ENCODE data around the gene MTA1.

MTA1 gene

GRCh38 chr14:105449276-105450122 lies 29.9 kb downstream of the MTA1 start:
- Histone ChIP-seq H3K4me1 (ENCODE audit: control insufficient read depth, insufficient read depth, low read length) (no peaks in the 10 kb centered on the region), H3K27ac (ENCODE audit: low read depth, low read length) (no peak overlapping the region), H3K9ac (ENCODE audit: low read length) (no peak overlapping the region)

GRCh38 chr14:105450123-105450505 lies 30.5 kb downstream of the MTA1 start:
- Histone ChIP-seq H3K4me3 (ENCODE audit: low read length) (no peak overlapping the region), H3K9ac (ENCODE audit: low read length) (no peak overlapping the region), H3K27ac (ENCODE audit: low read depth, low read length) (no peak overlapping the region), H3K4me1 (ENCODE audit: control insufficient read depth, insufficient read depth, low read length) (no peaks in the 10 kb centered on the region), H3K27me3 (ENCODE audit: control insufficient read depth, insufficient read depth, low read length) (no peaks in the 10 kb centered on the region), H3K36me3 (ENCODE audit: control insufficient read depth, insufficient read depth, low read length) (peaks cover 17% of the 10 kb centered on the region)

More at GRCh38 chr14:105449276-105450122, 29.9 kb downstream of the MTA1 start:
- no peaks in the 10 kb centered on the region for H3K27me3 ChIP-seq (ENCODE audit: control insufficient read depth, insufficient read depth, low read length)
- H3K36me3 ChIP-seq (ENCODE audit: control insufficient read depth, insufficient read depth, low read length), result peaks cover 17% of the 10 kb centered on the region
- H3K4me3 ChIP-seq (ENCODE audit: low read length), result no peak overlapping the region

- H3K36me3 ChIP-seq (ENCODE audit: control insufficient read depth, insufficient read depth, low read length), result peaks cover 15% of the 10 kb centered on the region
- H3K27ac ChIP-seq (ENCODE audit: low read depth, low read length), result no peak overlapping the region
- no peaks in the 10 kb centered on the region for H3K27me3 ChIP-seq (ENCODE audit: control insufficient read depth, insufficient read depth, low read length)
- no peak overlapping the region for H3K9ac ChIP-seq (ENCODE audit: low read length)
- H3K4me1 ChIP-seq (ENCODE audit: control insufficient read depth, insufficient read depth, low read length), result no peaks in the 10 kb centered on the region
- no peak overlapping the region for H3K4me3 ChIP-seq (ENCODE audit: low read length)
These were observed 31.5 kb downstream of the MTA1 start for GRCh38 chr14:105450864-105451720.

DNA sequence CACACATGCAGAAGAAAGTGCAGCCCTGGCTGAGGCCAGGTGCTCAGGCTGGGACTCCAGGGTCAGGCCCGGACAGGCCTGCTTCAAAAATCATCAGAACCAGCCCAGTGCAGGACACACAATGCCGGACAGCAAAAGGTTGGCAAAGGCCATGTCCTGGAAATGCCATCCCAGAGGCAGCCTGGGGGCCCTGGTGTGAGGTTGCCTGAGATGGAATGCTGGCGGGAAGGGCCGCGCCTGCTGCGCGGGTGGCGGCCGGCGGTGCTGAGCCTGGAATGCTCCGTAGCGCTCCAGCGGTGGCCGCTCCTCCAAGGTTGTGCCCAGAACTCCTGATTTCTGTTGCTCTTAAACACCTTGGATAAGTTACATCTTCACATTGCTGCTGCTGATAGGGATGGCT lies 33.3 kb downstream of the MTA1 start:
- no peak overlapping the region for H3K27ac ChIP-seq (ENCODE audit: low read depth, low read length)

GRCh38 chr14:105453847-105454246 lies 34.2 kb downstream of the MTA1 start:
- no peaks in the 10 kb centered on the region for H3K27me3 ChIP-seq (ENCODE audit: control insufficient read depth, insufficient read depth, low read length)
- no peak overlapping the region for H3K9ac ChIP-seq (ENCODE audit: low read length)
- no peak overlapping the region for H3K27ac ChIP-seq (ENCODE audit: low read depth, low read length)
- H3K4me3 ChIP-seq (ENCODE audit: low read length), result no peak overlapping the region
- no peaks in the 10 kb centered on the region for H3K4me1 ChIP-seq (ENCODE audit: control insufficient read depth, insufficient read depth, low read length)
- H3K36me3 ChIP-seq (ENCODE audit: control insufficient read depth, insufficient read depth, low read length), result peaks cover 17% of the 10 kb centered on the region

More for the DNA sequence above, 33.3 kb downstream of the MTA1 start:
- no peaks in the 10 kb centered on the region for H3K27me3 ChIP-seq (ENCODE audit: control insufficient read depth, insufficient read depth, low read length)
- H3K4me1 ChIP-seq (ENCODE audit: control insufficient read depth, insufficient read depth, low read length), result no peaks in the 10 kb centered on the region
- H3K36me3 ChIP-seq (ENCODE audit: control insufficient read depth, insufficient read depth, low read length), result peaks cover 17% of the 10 kb centered on the region
- no peak overlapping the region for H3K9ac ChIP-seq (ENCODE audit: low read length)
- no peak overlapping the region for H3K4me3 ChIP-seq (ENCODE audit: low read length)

DNA sequence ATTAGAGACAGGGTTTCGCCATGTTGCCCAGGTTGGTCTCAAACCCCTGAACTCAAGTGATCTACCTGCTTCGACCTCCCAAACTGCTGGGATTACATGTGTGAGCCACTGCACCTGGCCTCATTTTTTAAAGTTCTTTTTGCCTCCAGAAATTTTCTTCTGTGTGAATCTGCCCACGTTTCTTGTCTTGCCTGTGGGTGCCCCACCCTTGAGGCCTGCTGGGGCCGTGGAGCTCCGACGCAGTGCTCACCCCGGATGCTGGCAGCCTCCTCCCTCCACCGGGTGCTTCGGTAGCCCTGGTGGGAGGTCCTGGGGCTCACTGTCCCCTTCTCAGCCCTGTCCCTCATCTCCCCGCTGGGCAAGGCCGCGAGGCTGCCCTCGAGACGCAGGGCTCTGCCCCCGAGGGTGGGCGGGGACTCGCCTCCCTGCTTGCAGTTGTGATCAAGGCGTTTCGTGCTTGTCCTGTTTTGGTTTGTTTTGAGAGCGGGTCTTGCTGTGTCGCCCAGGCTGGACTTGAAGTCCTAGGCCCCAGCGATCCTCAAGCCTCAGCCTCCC lies 35.5 kb downstream of the MTA1 start:
- Histone ChIP-seq H3K9ac (ENCODE audit: low read length) (no peak overlapping the region), H3K27ac (ENCODE audit: low read depth, low read length) (no peak overlapping the region), H3K4me1 (ENCODE audit: control insufficient read depth, insufficient read depth, low read length) (no peaks in the 10 kb centered on the region), H3K36me3 (ENCODE audit: control insufficient read depth, insufficient read depth, low read length) (peaks cover 17% of the 10 kb centered on the region), H3K4me3 (ENCODE audit: low read length) (no peak overlapping the region), H3K27me3 (ENCODE audit: control insufficient read depth, insufficient read depth, low read length) (no peaks in the 10 kb centered on the region)

- Histone ChIP-seq H3K27me3 (ENCODE audit: control insufficient read depth, insufficient read depth, low read length) (no peaks in the 10 kb centered on the region), H3K27ac (ENCODE audit: low read depth, low read length) (no peak overlapping the region), H3K4me1 (ENCODE audit: control insufficient read depth, insufficient read depth, low read length) (no peaks in the 10 kb centered on the region), H3K4me3 (ENCODE audit: low read length) (no peak overlapping the region), H3K9ac (ENCODE audit: low read length) (no peak overlapping the region), H3K36me3 (ENCODE audit: control insufficient read depth, insufficient read depth, low read length) (peaks cover 12% of the 10 kb centered on the region)
These were observed 36.4 kb downstream of the MTA1 start for GRCh38 chr14:105455766-105456660.

- peaks cover 12% of the 10 kb centered on the region for H3K36me3 ChIP-seq (ENCODE audit: control insufficient read depth, insufficient read depth, low read length)
- H3K4me1 ChIP-seq (ENCODE audit: control insufficient read depth, insufficient read depth, low read length), result no peaks in the 10 kb centered on the region
- H3K27ac ChIP-seq (ENCODE audit: low read depth, low read length), result no peak overlapping the region
- no peaks in the 10 kb centered on the region for H3K27me3 ChIP-seq (ENCODE audit: control insufficient read depth, insufficient read depth, low read length)
- no peak overlapping the region for H3K4me3 ChIP-seq (ENCODE audit: low read length)
- no peak overlapping the region for H3K9ac ChIP-seq (ENCODE audit: low read length)
These were observed 37.4 kb downstream of the MTA1 start for GRCh38 chr14:105456736-105457617.

DNA sequence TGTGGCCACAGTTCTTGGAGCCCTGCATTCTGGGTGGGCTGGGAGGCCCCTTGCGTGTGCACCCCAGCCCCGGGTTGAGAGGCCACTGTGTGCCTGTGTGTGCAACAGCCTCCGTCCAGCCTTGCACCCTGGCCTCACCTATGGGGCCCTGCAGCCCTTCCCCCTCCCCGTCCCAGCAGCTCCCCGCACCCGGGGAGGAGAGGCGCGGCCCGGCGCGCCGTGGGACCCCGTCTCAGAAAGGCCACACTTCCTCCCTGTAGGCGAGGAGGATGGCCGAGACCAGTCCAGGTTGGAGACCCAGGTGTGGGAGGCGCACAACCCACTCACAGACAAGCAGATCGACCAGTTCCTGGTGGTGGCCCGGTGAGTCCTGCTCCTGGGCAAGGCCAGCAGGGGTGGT lies 38.4 kb downstream of the MTA1 start:
- H3K9ac ChIP-seq (ENCODE audit: low read length), result no peak overlapping the region
- no peaks in the 10 kb centered on the region for H3K27me3 ChIP-seq (ENCODE audit: control insufficient read depth, insufficient read depth, low read length)
- no peak overlapping the region for H3K27ac ChIP-seq (ENCODE audit: low read depth, low read length)
- peaks cover 9% of the 10 kb centered on the region for H3K36me3 ChIP-seq (ENCODE audit: control insufficient read depth, insufficient read depth, low read length)
- H3K4me1 ChIP-seq (ENCODE audit: control insufficient read depth, insufficient read depth, low read length), result no peaks in the 10 kb centered on the region
- no peak overlapping the region for H3K4me3 ChIP-seq (ENCODE audit: low read length)

DNA sequence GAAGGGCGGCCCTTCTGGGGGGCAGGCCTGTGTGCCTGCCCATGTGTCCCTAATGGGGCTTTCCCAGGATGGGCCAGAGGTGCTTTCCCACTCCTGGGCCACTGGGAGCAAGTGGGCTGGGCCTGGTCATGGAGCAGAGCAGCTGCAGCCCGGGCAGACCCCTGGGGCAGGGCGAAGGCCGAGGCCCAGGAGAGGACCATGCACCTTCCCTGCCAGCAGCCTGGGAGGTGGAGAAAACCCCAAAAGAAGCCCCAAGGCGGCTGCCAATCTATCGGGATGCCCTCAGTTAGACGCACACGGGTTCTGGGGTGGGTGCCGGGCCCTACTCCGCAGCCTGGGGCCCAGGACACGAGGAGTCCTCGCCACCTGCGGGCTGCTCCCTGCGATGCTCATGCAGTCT lies 38.9 kb downstream of the MTA1 start:
- no peak overlapping the region for H3K9ac ChIP-seq (ENCODE audit: low read length)
- no peaks in the 10 kb centered on the region for H3K27me3 ChIP-seq (ENCODE audit: control insufficient read depth, insufficient read depth, low read length)
- peaks cover 14% of the 10 kb centered on the region for H3K36me3 ChIP-seq (ENCODE audit: control insufficient read depth, insufficient read depth, low read length)
- no peaks in the 10 kb centered on the region for H3K4me1 ChIP-seq (ENCODE audit: control insufficient read depth, insufficient read depth, low read length)
- no peak overlapping the region for H3K27ac ChIP-seq (ENCODE audit: low read depth, low read length)
- H3K4me3 ChIP-seq (ENCODE audit: low read length), result no peak overlapping the region

- Histone ChIP-seq H3K4me1 (ENCODE audit: control insufficient read depth, insufficient read depth, low read length) (no peaks in the 10 kb centered on the region), H3K27ac (ENCODE audit: low read depth, low read length) (no peak overlapping the region), H3K36me3 (ENCODE audit: control insufficient read depth, insufficient read depth, low read length) (peaks cover 14% of the 10 kb centered on the region), H3K4me3 (ENCODE audit: low read length) (no peak overlapping the region), H3K27me3 (ENCODE audit: control insufficient read depth, insufficient read depth, low read length) (no peaks in the 10 kb centered on the region), H3K9ac (ENCODE audit: low read length) (no peak overlapping the region)
These were observed 40.5 kb downstream of the MTA1 start for GRCh38 chr14:105460116-105460515.
